Mucosa of descending colon (tissue), 3 donors: ENCODE measurements around the gene CYP27B1. TPM values are rescaled to one million over a fixed set of nuclear protein-coding genes. Genes with fewer than 3 reads are reported as not detected.

Experiments used
- ATAC-seq: fragments of 200-7000 bp; cut with Tn5 transposase; one replicate; pipeline ENCODE4 v1.9.1; 2020; ENCODE audit warnings: mild to moderate bottlenecking, moderate library complexity
- DNase-seq, 3 donors: peaks; one replicate each; pipeline ENCODE4 v3.0.0-alpha.2; 2020
- H3K36me3 ChIP-seq: fragments of 200-600 bp; one replicate; pipeline ENCODE4 v1.8.0; 2021; ENCODE audit warnings: low read depth, mild to moderate bottlenecking
- H3K4me1 ChIP-seq: fragments of 200-600 bp; one replicate; pipeline ENCODE4 v1.8.0; 2021; ENCODE audit warnings: low read depth, mild to moderate bottlenecking
- H3K4me3 ChIP-seq: fragments of 200-600 bp; one replicate; pipeline ENCODE4 v1.8.0; 2021; ENCODE audit warnings: mild to moderate bottlenecking
- H3K9me3 ChIP-seq: fragments of 200-600 bp; one replicate; pipeline ENCODE4 v1.8.0; 2021; ENCODE audit warnings: mild to moderate bottlenecking
- intact Hi-C, 2 donors: fragments of 100-400 bp; cut with DNase I in 1 of 2; cut with micrococcal nuclease in 1 of 2; formaldehyde crosslinking; loops; one replicate each; pipeline versions ENCODE4 v1.11.0 to v1.11.1; 2022; cut with DNase I, micrococcal nuclease
- total RNA-seq, 3 donors: library from RNA; stranded (reverse); fragmentation: NEBNext Ultra II Directional in 2 of 3; extraction: Animal tissue kit (Norgen Biotek cat#: 25700) in 2 of 3; gene quantifications; one replicate each; pipeline versions ENCODE4 v1.2.1 to v1.2.4, GENCODE V29; 2021 to 2023
- TF ChIP-seq, protein P1 (sequence below): fragments of 200-600 bp; IDR thresholded peaks from one replicate; pipeline ENCODE4 v1.8.0; 2022; ENCODE audit warnings: antibody characterized with exemption, mild to moderate bottlenecking
- donor health status: DM: no; HTN: no; CAD: no; lungs with moderate emphysema.
- donor health status: DM: no; HTN: no; CAD: no.
- donor health status: DM: no; HTN: yes; CAD: no.

Gene CYP27B1
- total RNA-seq, 3 donors from 2014 or later, result 1.2 to 2.1 (median 1.4) TPM

DNA sequence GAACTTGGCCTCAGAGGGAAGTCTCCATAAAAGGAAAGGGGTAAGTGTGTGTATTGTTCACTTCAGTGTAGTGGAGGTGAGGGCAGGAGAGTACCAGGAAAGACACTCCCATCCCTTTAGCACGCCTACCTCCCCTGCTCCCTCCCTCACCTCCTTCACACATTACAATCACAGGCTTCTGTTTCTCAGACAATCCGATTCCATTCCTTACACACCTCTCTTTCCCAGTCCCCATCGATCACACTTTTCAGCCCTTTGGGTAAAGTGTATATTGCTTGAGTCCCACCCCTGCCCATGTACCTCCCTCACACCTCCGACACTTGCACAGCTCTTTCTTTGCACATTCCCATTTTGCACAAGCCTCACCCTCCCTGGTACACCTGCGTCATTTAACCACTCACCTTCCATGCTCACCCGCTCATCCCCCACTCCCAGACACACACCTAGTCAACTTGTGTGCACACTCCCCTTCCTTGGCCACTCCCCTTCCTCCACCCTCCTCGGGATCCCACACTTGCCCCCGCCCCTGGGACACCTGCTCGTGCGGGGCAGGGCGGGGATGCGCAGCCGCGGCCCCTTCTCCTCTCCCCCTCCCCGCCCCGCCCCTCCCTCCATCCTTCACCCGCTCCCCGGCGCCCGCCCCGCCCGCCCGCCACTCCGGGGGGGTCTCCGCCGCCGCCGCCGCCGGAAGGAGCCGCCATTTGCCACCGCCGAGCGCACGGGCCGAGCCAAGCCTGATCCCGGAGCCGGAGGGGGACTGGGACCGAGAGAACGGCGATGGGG lies 12.3 kb downstream of the CYP27B1 start, which contains the start of gene MARCHF9:
MARCHF9 (plus strand) TSS at position 693 of the 783 bp plus-strand sequence. CDS start 426 bp downstream, outside the sequence.
- no peaks in the 10 kb centered on the region for H3K36me3 ChIP-seq
- TF ChIP-seq, protein P1, sequence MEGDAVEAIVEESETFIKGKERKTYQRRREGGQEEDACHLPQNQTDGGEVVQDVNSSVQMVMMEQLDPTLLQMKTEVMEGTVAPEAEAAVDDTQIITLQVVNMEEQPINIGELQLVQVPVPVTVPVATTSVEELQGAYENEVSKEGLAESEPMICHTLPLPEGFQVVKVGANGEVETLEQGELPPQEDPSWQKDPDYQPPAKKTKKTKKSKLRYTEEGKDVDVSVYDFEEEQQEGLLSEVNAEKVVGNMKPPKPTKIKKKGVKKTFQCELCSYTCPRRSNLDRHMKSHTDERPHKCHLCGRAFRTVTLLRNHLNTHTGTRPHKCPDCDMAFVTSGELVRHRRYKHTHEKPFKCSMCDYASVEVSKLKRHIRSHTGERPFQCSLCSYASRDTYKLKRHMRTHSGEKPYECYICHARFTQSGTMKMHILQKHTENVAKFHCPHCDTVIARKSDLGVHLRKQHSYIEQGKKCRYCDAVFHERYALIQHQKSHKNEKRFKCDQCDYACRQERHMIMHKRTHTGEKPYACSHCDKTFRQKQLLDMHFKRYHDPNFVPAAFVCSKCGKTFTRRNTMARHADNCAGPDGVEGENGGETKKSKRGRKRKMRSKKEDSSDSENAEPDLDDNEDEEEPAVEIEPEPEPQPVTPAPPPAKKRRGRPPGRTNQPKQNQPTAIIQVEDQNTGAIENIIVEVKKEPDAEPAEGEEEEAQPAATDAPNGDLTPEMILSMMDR, result no peak
- H3K4me1 ChIP-seq, result peaks cover 42% of the 10 kb centered on the region
- peak within 1 kb of the TSS; percentile 50 for H3K4me3 ChIP-seq
- peak; percentile 90 to 93 (median 92) for DNase-seq
- intact Hi-C loops, result no loop called here
- H3K9me3 ChIP-seq, result no peaks in the 10 kb centered on the region
- ATAC-seq, result peak; percentile 66

DNA sequence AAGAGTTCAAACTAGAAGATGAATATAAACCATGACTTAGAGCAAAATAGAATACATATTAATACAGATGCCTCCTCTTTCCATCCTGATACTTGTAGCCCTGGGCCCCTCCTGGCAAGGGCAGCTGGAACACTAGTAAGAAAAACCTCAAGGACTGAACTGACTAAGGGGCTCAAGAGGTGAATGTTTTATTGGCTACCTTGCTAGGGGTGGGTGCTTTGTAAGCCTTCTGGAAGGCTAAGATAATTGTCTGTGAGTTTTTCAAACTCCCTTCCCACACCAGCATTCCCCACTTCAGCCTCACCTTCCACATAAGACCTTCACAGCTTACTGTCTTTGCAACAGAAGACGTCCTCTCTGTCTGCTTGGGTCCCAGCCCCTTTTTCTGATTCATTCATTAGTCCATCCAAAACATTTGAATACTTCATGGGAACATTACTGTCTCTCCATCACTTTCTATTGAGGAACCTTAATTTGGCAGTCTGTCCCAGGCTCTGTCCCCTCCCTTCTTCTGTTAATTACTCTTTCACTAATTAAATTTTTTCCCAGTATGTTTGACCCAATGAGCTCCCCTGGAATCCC lies 13.0 kb downstream of the CYP27B1 start:
- Histone ChIP-seq H3K4me1 (peaks cover 42% of the 10 kb centered on the region), H3K4me3 (no peak overlapping the region)
- intact Hi-C loops, result no loop called here

DNA sequence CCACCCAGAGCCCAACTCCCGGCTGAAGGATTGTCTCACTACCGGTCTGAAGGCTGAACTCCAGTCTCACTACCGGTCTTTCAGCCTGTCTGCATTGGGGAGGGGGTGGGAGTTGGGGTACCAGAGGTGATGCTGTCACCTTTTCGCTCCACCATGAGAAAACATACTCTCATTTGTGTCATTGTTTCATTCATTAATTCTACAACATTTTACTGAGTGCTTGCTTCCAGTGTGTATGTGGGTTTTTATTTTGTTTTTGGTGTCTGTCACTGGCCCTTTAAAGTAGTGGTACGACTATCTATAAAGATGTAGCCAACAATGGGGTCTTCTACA lies 14.2 kb downstream of the CYP27B1 start:
- ATAC-seq, result no peak
- TF ChIP-seq, protein P1, result no peak
- Histone ChIP-seq H3K4me1 (peaks cover 42% of the 10 kb centered on the region), H3K9me3 (no peaks in the 10 kb centered on the region), H3K4me3 (no peak overlapping the region), H3K36me3 (no peaks in the 10 kb centered on the region)
- intact Hi-C loops, result no loop called here
- no peak for DNase-seq

More for the DNA sequence above, 13.0 kb downstream of the CYP27B1 start:
- ATAC-seq (no peak), DNase-seq (no peak)
- Histone ChIP-seq H3K9me3 (no peaks in the 10 kb centered on the region), H3K36me3 (no peaks in the 10 kb centered on the region)
- TF ChIP-seq, protein P1, result no peak

DNA sequence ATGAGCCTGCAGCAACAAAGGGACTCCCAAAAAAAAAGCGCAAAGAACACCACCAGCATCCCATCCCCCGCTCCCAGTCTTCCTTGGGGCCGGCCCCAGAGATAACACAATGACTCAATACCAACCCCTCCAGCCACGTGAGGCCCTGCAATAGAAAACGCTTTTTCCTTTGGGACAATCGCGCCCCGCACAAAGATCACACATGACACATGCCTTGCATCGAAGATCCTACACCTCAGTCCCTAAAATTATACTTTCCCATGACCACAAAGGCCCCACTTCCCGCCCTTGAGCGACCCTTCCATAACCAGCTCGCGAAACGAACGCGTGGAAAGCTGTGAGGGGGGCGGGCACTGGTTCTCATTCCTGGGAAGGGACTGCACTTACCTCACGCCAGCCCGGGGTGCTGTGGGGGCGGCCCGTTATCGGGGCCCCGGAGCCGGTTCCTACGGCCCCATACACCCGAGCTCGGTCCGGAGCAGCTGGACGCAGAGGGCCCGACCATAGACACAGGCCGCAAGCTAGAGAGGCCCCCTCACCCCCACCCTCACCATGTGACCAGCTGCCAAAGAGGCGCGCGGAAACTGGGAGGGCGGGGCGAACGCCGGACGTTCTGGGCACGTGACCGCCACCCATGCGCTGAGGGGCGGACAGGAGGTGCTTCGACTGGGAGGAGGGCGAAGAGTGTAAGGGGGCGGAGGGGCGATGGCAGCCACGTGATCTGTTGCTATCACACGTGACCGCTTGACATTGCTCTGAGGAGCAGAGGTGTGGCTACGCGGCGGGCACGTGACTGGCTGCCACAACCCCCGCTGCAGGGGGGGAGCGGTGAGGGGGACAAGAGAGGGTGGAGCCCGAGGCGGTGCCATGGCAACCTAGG lies 14.8 kb downstream of the CYP27B1 start, which contains the start of gene CDK4:
CDK4 (minus strand) TSS at position 523 of the 880 bp plus-strand sequence. CDS start 593 bp downstream, outside the sequence.
- DNase-seq, result peak; percentile 98 to 100 (median 99)
- Histone ChIP-seq H3K9me3 (no peaks in the 10 kb centered on the region), H3K36me3 (no peaks in the 10 kb centered on the region), H3K4me1 (peaks cover 42% of the 10 kb centered on the region), H3K4me3 (peak within 1 kb of the TSS; percentile 45)
- intact Hi-C loops, result no loop called here
- peak; percentile 81 for ATAC-seq
- TF ChIP-seq, protein P1, result no peak

DNA sequence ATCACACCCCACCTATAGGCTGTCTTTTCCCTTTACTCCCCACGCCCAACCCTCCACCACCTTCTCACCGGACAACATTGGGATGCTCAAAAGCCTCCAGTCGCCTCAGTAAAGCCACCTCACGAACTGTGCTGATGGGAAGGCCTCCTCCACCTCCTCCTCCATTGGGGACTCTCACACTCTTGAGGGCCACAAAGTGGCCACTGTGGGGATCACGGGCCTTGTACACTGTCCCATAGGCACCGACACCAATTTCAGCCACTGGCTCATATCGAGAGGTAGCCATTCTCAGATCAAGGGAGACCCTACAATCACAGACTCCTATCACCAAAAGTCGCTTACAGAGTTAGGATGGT lies 15.5 kb downstream of the CYP27B1 start:
- H3K9me3 ChIP-seq, result no peaks in the 10 kb centered on the region
- no peak for DNase-seq

More for the DNA sequence above, 15.5 kb downstream of the CYP27B1 start:
- TF ChIP-seq, protein P1, result no peak
- intact Hi-C loops, result no loop called here
- ATAC-seq, result no peak
- peaks cover 36% of the 10 kb centered on the region for H3K4me1 ChIP-seq
- no peaks in the 10 kb centered on the region for H3K36me3 ChIP-seq
- peak overlapping the region; percentile 45 for H3K4me3 ChIP-seq
